ENCODE data around the gene LDLRAD2.

The LDLRAD2 gene

DNA sequence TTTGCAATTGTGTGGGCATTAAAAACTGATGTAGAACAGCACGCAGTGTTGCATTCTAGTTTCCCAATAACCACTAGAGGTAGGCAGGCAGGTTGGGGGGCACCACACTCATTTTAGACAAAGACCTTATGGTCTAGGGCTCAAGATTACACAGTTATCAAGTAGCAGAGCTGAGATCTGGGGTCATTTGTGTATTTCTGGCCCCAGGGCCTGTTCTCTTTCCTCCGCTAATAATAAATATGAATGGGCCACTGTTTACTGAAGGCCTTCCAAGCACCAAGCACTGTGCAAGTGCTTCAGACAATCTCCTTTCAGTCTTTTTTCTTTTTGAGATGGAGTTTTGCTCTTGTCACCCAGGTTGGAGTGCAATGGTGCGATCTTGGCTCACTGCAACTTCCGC lies 23.9 kb downstream of the LDLRAD2 start:
- no peak for DNase-seq (ENCODE audit: low spot score)
- in situ Hi-C loops (cut with MboI; ENCODE audit: low sequenced_read_pairs, unreplicated experiment), result no loop called here

DNA sequence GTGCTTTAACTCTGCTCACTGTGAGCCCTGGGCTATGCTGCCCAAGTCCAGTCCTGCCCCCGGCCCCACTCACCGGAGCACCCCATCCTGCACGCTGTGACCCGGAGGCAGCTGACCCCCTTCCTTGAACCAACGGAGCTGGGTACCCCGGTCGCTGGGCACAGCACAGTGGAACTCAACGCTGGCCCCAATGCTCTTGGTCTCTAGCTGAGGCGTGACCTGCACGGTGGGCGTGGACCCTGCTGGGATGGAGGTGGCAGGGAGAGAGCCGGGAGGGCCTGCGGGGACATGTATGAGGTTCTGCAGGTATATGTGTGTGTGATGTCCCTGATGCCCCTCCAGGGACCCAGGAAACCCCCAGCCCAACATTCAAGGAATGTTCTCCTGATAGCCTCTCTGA lies 24.7 kb downstream of the LDLRAD2 start:
- TF ChIP-seq, protein P1, sequence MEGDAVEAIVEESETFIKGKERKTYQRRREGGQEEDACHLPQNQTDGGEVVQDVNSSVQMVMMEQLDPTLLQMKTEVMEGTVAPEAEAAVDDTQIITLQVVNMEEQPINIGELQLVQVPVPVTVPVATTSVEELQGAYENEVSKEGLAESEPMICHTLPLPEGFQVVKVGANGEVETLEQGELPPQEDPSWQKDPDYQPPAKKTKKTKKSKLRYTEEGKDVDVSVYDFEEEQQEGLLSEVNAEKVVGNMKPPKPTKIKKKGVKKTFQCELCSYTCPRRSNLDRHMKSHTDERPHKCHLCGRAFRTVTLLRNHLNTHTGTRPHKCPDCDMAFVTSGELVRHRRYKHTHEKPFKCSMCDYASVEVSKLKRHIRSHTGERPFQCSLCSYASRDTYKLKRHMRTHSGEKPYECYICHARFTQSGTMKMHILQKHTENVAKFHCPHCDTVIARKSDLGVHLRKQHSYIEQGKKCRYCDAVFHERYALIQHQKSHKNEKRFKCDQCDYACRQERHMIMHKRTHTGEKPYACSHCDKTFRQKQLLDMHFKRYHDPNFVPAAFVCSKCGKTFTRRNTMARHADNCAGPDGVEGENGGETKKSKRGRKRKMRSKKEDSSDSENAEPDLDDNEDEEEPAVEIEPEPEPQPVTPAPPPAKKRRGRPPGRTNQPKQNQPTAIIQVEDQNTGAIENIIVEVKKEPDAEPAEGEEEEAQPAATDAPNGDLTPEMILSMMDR (IDR thresholded peaks at IDR 0.05; ENCODE audit: borderline replicate concordance, control extremely low read depth, extremely low read depth, insufficient read depth, missing control alignments), result no peak
- no peak for DNase-seq (ENCODE audit: low spot score)
- in situ Hi-C loops (cut with MboI; ENCODE audit: low sequenced_read_pairs, unreplicated experiment), result no loop called here

More for the DNA sequence above, 23.9 kb downstream of the LDLRAD2 start:
- TF ChIP-seq, protein P1 (IDR thresholded peaks at IDR 0.05; ENCODE audit: borderline replicate concordance, control extremely low read depth, extremely low read depth, insufficient read depth, missing control alignments), result no peak

DNA sequence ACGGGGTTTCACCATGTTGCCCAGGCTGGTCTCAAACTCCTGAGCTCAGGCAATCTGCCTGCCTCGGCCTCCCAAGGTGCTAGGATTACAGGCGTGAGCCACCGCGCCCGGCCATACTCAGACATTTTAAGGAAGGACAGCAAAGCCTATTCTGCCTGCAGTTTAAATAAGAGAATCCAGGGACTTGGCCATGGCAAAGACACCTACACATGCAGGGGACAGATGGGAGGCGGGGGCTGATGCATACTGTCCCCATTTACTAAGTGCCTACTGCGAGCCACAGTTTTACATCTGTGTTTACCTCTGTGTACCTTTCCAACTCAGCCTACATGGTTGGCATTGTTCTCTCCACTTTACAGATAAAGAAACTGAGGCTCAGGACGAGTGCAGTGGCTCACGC lies 25.4 kb downstream of the LDLRAD2 start:
- no peak for DNase-seq (ENCODE audit: low spot score)
- TF ChIP-seq, protein P1 (IDR thresholded peaks at IDR 0.05; ENCODE audit: borderline replicate concordance, control extremely low read depth, extremely low read depth, insufficient read depth, missing control alignments), result no peak
- in situ Hi-C loops (cut with MboI; ENCODE audit: low sequenced_read_pairs, unreplicated experiment), result no loop called here

DNA sequence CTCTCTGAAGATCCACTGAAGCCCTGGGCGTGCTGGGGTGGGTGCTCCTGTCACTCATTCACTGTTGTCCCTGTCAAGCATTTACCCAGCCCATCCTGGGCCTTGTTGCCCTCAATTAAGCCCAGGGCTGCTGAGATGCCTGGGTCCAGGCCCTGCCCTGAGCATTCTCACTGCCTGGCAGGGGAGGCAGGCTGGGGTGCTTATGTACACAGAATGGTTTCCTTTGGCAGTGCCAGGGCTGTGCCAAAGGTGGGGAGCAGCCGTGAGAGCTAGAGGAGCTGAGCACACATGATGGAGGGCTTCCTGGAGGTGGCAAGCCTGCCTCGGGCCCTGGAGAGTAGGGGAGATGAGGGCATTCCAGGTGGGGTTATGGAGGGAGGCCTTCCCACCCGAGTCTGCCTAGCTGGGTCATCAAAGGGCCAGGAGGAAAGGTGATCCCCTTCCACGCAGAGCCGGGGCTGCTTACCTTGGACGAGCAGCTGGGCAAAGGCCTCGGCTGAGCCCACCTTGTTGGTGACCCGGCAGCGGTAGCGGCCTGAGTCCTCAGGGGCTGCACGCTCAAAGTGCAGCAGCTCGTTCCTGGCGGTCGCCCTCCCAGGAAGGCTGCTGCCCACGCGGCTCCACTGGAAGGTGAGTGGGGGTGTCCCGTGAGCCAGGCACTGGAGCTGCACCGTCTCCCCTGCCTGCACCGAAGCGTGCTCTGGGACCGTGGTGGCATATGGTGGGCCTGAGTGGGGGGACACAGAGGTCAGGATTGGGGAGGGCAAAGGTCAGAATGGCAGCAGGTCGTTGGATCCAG lies 26.5 kb downstream of the LDLRAD2 start:
- no peak for DNase-seq (ENCODE audit: low spot score)

DNA sequence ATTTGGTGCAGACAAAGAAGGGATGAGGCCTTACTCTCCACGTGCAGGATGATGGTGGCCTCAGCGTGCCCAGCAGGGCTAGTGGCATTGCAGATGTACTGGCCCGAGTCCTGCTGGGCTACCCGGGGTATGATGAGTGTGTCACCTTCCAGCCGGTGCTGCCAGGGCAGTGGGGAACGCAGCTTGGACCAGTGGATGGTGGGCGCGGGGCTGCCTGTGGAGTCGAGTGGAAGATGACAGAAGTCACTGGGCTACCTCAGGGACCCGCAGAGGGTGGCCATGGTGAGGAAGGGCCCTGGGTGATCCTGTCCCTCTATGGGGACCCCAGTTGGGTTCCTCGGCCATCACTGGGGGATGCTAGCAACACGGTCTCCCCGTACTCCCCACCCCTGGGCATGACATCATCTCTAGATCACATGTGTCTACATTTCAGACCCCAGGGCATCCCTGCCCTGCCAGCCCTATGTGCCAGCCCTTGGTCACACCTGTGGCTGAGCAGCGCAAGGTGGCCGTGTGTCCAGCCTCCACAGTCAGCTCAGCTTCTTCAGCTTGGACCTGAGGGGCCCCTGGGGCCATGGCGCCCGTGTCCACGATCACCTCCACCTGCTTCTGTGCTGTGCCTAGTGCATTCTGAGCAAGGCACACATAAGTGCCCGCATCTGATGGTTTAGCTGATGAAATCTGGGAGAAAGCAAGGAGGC lies 27.4 kb downstream of the LDLRAD2 start:
- DNase-seq (ENCODE audit: low spot score), result no peak
- TF ChIP-seq, protein P1 (IDR thresholded peaks at IDR 0.05; ENCODE audit: borderline replicate concordance, control extremely low read depth, extremely low read depth, insufficient read depth, missing control alignments), result no peak
- in situ Hi-C loops (cut with MboI; ENCODE audit: low sequenced_read_pairs, unreplicated experiment), result no loop called here

More for the DNA sequence above, 26.5 kb downstream of the LDLRAD2 start:
- TF ChIP-seq, protein P1 (IDR thresholded peaks at IDR 0.05; ENCODE audit: borderline replicate concordance, control extremely low read depth, extremely low read depth, insufficient read depth, missing control alignments), result no peak
- in situ Hi-C loops (cut with MboI; ENCODE audit: low sequenced_read_pairs, unreplicated experiment), result no loop called here

DNA sequence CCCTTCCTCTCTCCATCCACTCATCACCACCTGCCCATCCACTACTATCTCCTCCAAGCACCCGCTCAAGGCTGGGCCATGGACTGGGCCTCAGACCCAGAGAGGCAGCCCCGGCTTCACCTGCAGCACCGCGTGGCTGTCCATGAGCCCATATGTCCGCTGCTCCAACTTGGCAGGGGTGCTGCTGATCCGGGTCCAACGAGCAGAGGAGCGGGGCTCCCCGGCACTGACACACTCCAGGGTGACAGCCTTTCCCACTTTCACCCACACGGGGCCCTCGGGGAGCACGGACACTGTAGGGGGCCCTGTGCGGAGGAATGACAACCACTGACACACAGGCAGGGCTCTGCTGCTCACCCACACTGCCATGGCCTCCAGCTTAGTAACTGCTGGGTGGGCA lies 28.9 kb downstream of the LDLRAD2 start:
- TF ChIP-seq, protein P1 (IDR thresholded peaks at IDR 0.05; ENCODE audit: borderline replicate concordance, control extremely low read depth, extremely low read depth, insufficient read depth, missing control alignments), result no peak
- no peak for DNase-seq (ENCODE audit: low spot score)
- in situ Hi-C loops (cut with MboI; ENCODE audit: low sequenced_read_pairs, unreplicated experiment), result no loop called here

Data from GM13976 (cell line).